H9 (cell line): ENCODE results near the gene SAP25. TPM values are rescaled to one million over a fixed set of nuclear protein-coding genes. Genes with fewer than 3 reads are reported as not detected.

ENCODE experiments used
- DNase-seq: peaks from one replicate; pipeline ENCODE4 v3.0.0-alpha.2; 2017
- H2AFZ ChIP-seq: one replicate; pipeline ENCODE4 v1.6.1; 2013; ENCODE audit warnings: mild to moderate bottlenecking, low read length, control low read depth, moderate library complexity
- H2AK5ac ChIP-seq: 2 replicates; pipeline ENCODE4 v1.6.1; 2013; ENCODE audit warnings: low read length, control low read depth, mixed read lengths; ENCODE audit not compliant: insufficient read length
- H2BK120ac ChIP-seq: one replicate; pipeline ENCODE4 v1.6.1; 2013; ENCODE audit warnings: low read depth, mild to moderate bottlenecking, low read length, control low read depth, inconsistent platforms; ENCODE audit not compliant: poor library complexity, severe bottlenecking
- H2BK12ac ChIP-seq: 2 replicates; pipeline ENCODE4 v1.6.1; 2013; ENCODE audit warnings: low read length, control low read depth, mixed read lengths, low read depth; ENCODE audit not compliant: insufficient read length
- H2BK15ac ChIP-seq: 2 replicates; pipeline ENCODE4 v1.6.1; 2013; ENCODE audit warnings: low read depth, low read length, control low read depth
- H2BK20ac ChIP-seq: one replicate; pipeline ENCODE4 v1.6.1; 2013; ENCODE audit warnings: low read depth, mild to moderate bottlenecking, low read length, control low read depth, inconsistent platforms; ENCODE audit not compliant: poor library complexity, severe bottlenecking
- H2BK5ac ChIP-seq: 2 replicates; pipeline ENCODE4 v1.6.1; 2013; ENCODE audit warnings: low read length, control low read depth, mixed read lengths; ENCODE audit not compliant: insufficient read length
- H3K14ac ChIP-seq: 2 replicates; pipeline ENCODE4 v1.6.1; 2013; ENCODE audit warnings: low read length, control low read depth; ENCODE audit not compliant: insufficient read depth
- H3K18ac ChIP-seq: 2 replicates; pipeline ENCODE4 v1.6.1; 2013; ENCODE audit warnings: low read depth, mild to moderate bottlenecking, mixed read lengths, low read length, control low read depth; ENCODE audit not compliant: insufficient read length
- H3K23ac ChIP-seq: 2 replicates; pipeline ENCODE4 v1.6.1; 2013; ENCODE audit warnings: low read length, control low read depth, mixed read lengths, low read depth; ENCODE audit not compliant: insufficient read length
- H3K23me2 ChIP-seq: 2 replicates; pipeline ENCODE4 v1.6.1; 2013; ENCODE audit warnings: low read depth, mild to moderate bottlenecking, mixed read lengths, low read length, control low read depth; ENCODE audit not compliant: insufficient read length, poor library complexity, severe bottlenecking
- H3K27ac ChIP-seq: 2 replicates; pipeline ENCODE4 v1.5.1; 2013; ENCODE audit warnings: low read length, control low read depth, mixed read lengths, low read depth; ENCODE audit not compliant: insufficient read length
- H3K27me3 ChIP-seq: 2 replicates; pipeline ENCODE4 v1.6.1; 2013; ENCODE audit warnings: low read length, control low read depth, inconsistent platforms; ENCODE audit not compliant: insufficient read depth
- H3K4ac ChIP-seq: 2 replicates; pipeline ENCODE4 v1.6.1; 2013; ENCODE audit warnings: low read depth, mild to moderate bottlenecking, control low read depth, inconsistent platforms, low read length, moderate library complexity
- H3K4me1 ChIP-seq: 2 replicates; pipeline ENCODE4 v1.6.1; 2013; ENCODE audit warnings: low read length, control low read depth, inconsistent platforms; ENCODE audit not compliant: insufficient read depth
- H3K4me2 ChIP-seq: 2 replicates; pipeline ENCODE4 v1.6.1; 2013; ENCODE audit warnings: low read length, control low read depth, mixed read lengths; ENCODE audit not compliant: insufficient read length, insufficient read depth
- H3K56ac ChIP-seq: 2 replicates; pipeline ENCODE4 v1.6.1; 2013; ENCODE audit warnings: low read depth, mild to moderate bottlenecking, mixed read lengths, low read length, control low read depth; ENCODE audit not compliant: insufficient read length
- H3K79me1 ChIP-seq: 2 replicates; pipeline ENCODE4 v1.6.1; 2013; ENCODE audit warnings: low read depth, mild to moderate bottlenecking, moderate library complexity, low read length, control low read depth, inconsistent platforms; ENCODE audit not compliant: insufficient read depth, poor library complexity, severe bottlenecking
- H3K79me2 ChIP-seq: 2 replicates; pipeline ENCODE4 v1.6.1; 2013; ENCODE audit warnings: low read length, control low read depth, inconsistent platforms; ENCODE audit not compliant: insufficient read depth
- H3K9ac ChIP-seq: 2 replicates; pipeline ENCODE4 v1.6.1; 2013; ENCODE audit warnings: low read length, control low read depth, mixed read lengths; ENCODE audit not compliant: insufficient read length; ENCODE audit errors: extremely low read depth
- H3K9me3 ChIP-seq: one replicate; pipeline ENCODE4 v1.6.1; 2013; ENCODE audit warnings: low read depth, low read length, inconsistent platforms; ENCODE audit not compliant: control insufficient read depth
- H3T11ph ChIP-seq: one replicate; pipeline ENCODE4 v1.6.1; 2013; ENCODE audit warnings: mild to moderate bottlenecking, low read length, control low read depth, inconsistent platforms
- H4K20me1 ChIP-seq: one replicate; pipeline ENCODE4 v1.6.1; 2013; ENCODE audit not compliant: control insufficient read depth, insufficient read length, insufficient read depth
- H4K5ac ChIP-seq: 2 replicates; pipeline ENCODE4 v1.6.1; 2013; ENCODE audit warnings: low read depth, mild to moderate bottlenecking, mixed read lengths, low read length, control low read depth; ENCODE audit not compliant: insufficient read length
- H4K8ac ChIP-seq: replicated peaks from 2 replicates; pipeline ENCODE4 v1.6.1; 2013; ENCODE audit warnings: low read length, control low read depth, mixed read lengths, low read depth; ENCODE audit not compliant: insufficient read length
- H4K91ac ChIP-seq: 2 replicates; pipeline ENCODE4 v1.6.1; 2013; ENCODE audit warnings: low read depth, mild to moderate bottlenecking, moderate library complexity, mixed read lengths, low read length, control low read depth; ENCODE audit not compliant: insufficient read length
- H3K27ac Mint-ChIP-seq, 3 experiments: 2 replicates in 2 of 3; 3 replicates in 1 of 3; pipeline ENCODE4 v1.8.0; 2020 to 2021; ENCODE audit warnings: mixed read lengths in 3 of 3, mild to moderate bottlenecking in 1 of 3, moderate library complexity in 1 of 3
- H3K27me3 Mint-ChIP-seq: 2 replicates; pipeline ENCODE4 v1.8.0; 2021; ENCODE audit warnings: low read depth, mild to moderate bottlenecking, moderate library complexity, mixed read lengths
- H3K36me3 Mint-ChIP-seq, 3 experiments: 2 replicates in 2 of 3; 3 replicates in 1 of 3; pipeline ENCODE4 v1.8.0; 2020 to 2021; ENCODE audit warnings: low read depth in 3 of 3, mixed read lengths in 3 of 3; ENCODE audit not compliant: insufficient read depth in 1 of 3
- H3K4me1 Mint-ChIP-seq, 2 experiments: 2 replicates each; pipeline ENCODE4 v1.8.0; 2020; ENCODE audit warnings: mixed read lengths in 2 of 2
- H3K4me3 Mint-ChIP-seq, 2 experiments: 2 replicates in 1 of 2; 3 replicates in 1 of 2; pipeline ENCODE4 v1.8.0; 2020 to 2021; ENCODE audit warnings: mild to moderate bottlenecking in 2 of 2, mixed read lengths in 2 of 2, moderate library complexity in 1 of 2
- H3K9me3 Mint-ChIP-seq, 2 experiments: 2 replicates in 1 of 2; 3 replicates in 1 of 2; pipeline ENCODE4 v1.8.0; 2020; ENCODE audit warnings: mild to moderate bottlenecking in 2 of 2, mixed read lengths in 2 of 2, moderate library complexity in 1 of 2
- CTCF ChIP-seq: fragments of 200-600 bp; sonication (generic); conservative IDR thresholded peaks from 3 replicates; pipeline ENCODE4 v1.8.0; 2021; ENCODE audit warnings: antibody characterized with exemption, mild to moderate bottlenecking
- WGBS: extraction: QIAGEN DNeasy Blood & Tissue Kit; methylation state at CpG from one replicate; pipeline ENCODE4 v1.1.7; 2013; ENCODE audit warnings: missing lambda C conversion rate, low lambda C conversion rate, mixed read lengths; ENCODE audit not compliant: insufficient read length; ENCODE audit errors: extremely low coverage; 5-methylcytosine and 5-hydroxymethylcytosine counted together
- total RNA-seq: library from RNA; stranded (reverse); gene quantifications from 2 replicates; pipeline ENCODE4 v1.2.1, GENCODE V29; 2021

The SAP25 gene
- total RNA-seq, 1 experiment from 2014 or later: 4.2 TPM

GRCh38 chr7:100571829-100572116, 1.9 kb downstream of the SAP25 start:
- DNase-seq: peak; percentile 64
- Mint-ChIP-seq H3K9me3 (peaks cover 0 to 2% of the 10 kb centered on the region in 2 experiments; a peak in 1 of 5 replicates), H3K27ac (peak overlapping the region; percentile 77 to 93 (median 91); a peak in 5 of 7 replicates), H3K27me3 (peaks cover 5% of the 10 kb centered on the region), H3K4me1 (peaks cover 26 to 31% of the 10 kb centered on the region in 2 experiments), H3K4me3 (peak overlapping the region; percentile 2 to 29; a peak in 2 of 5 replicates), H3K36me3 (peaks cover 6 to 14% (median 13%) of the 10 kb centered on the region in 3 experiments; a peak in 6 of 7 replicates)
- H3K56ac ChIP-seq: no peak overlapping the region
- no peak overlapping the region for H3K23ac ChIP-seq
- no peaks in the 10 kb centered on the region for H3K9me3 ChIP-seq
- H2BK20ac ChIP-seq: no peak overlapping the region
- peaks cover 9% of the 10 kb centered on the region; the same call in 1 of the 2 replicates for H3K4me1 ChIP-seq
- H3K27ac ChIP-seq: no peak overlapping the region
- no peaks in the 10 kb centered on the region for H3K27me3 ChIP-seq
- H3K4me2 ChIP-seq: no peak overlapping the region
- no peaks in the 10 kb centered on the region for H3K79me2 ChIP-seq
- H3K14ac ChIP-seq: no peak overlapping the region
- H3T11ph ChIP-seq: no peak overlapping the region
- H4K8ac ChIP-seq: no peak overlapping the region
- no CpG with 5 or more reads among the region's 2 CpGs for WGBS
- no peak for TF ChIP-seq CTCF
- no peaks in the 10 kb centered on the region for H3K79me1 ChIP-seq
- H2BK15ac ChIP-seq: no peak overlapping the region
- H3K18ac ChIP-seq: no peak overlapping the region
- H4K91ac ChIP-seq: no peak overlapping the region
- H4K20me1 ChIP-seq: no peaks in the 10 kb centered on the region
- H2AK5ac ChIP-seq: no peak overlapping the region
- no peak overlapping the region for H4K5ac ChIP-seq
- no peak overlapping the region for H2BK5ac ChIP-seq
- no peak overlapping the region for H2BK12ac ChIP-seq
- H3K23me2 ChIP-seq: peaks cover 9% of the 10 kb centered on the region
- no peak overlapping the region for H3K9ac ChIP-seq
- no peak overlapping the region for H2BK120ac ChIP-seq
- H3K4ac ChIP-seq: no peak overlapping the region
- no peak overlapping the region for H2AFZ ChIP-seq
